T-helper 17 cell (primary cell): ENCODE data around the gene CEP57. TPM values are rescaled to one million over a fixed set of nuclear protein-coding genes. Genes with fewer than 3 reads are reported as not detected.
"Not testable (repeated sequence)": the region's sequence is repeated elsewhere in the genome, so short reads cannot be mapped to it uniquely, and the experiment has no call there.

Experiments used
- ATAC-seq: fragments of 150-1000 bp; cut with Tn5 transposase; 2 replicates; pipeline ENCODE4 v1.10.0; 2021; ENCODE audit warnings: mild to moderate bottlenecking, moderate library complexity
- DNase-seq, 3 donors: peaks; one replicate each; pipeline versions ENCODE4 v3.0.0 to v3.0.0-alpha.2; 2020 to 2021
- H3K9me3 ChIP-seq: one replicate; pipeline ENCODE4 v1.7.0; 2013; ENCODE audit warnings: low read length, mild to moderate bottlenecking; ENCODE audit not compliant: control insufficient read depth, poor library complexity, severe bottlenecking
- H3K27ac Mint-ChIP-seq: one replicate; pipeline ENCODE4 v1.8.0; 2022; ENCODE audit warnings: mild to moderate bottlenecking, moderate library complexity, mixed read lengths
- H3K27me3 Mint-ChIP-seq: one replicate; pipeline ENCODE4 v1.8.0; 2022; ENCODE audit warnings: mixed read lengths
- H3K36me3 Mint-ChIP-seq: one replicate; pipeline ENCODE4 v1.8.0; 2022; ENCODE audit warnings: low read depth, mixed read lengths
- H3K4me1 Mint-ChIP-seq: one replicate; pipeline ENCODE4 v1.8.0; 2022; ENCODE audit warnings: mild to moderate bottlenecking, mixed read lengths
- H3K4me3 Mint-ChIP-seq: one replicate; pipeline ENCODE4 v1.8.0; 2022; ENCODE audit warnings: mild to moderate bottlenecking, moderate library complexity, mixed read lengths
- total RNA-seq, 4 donors: library from RNA in 2 of 4; stranded (reverse) in 2 of 4; gene quantifications; one replicate each; pipeline ENCODE4 v1.2.3 and lab custom pipeline; 2022 to 2026

The CEP57 gene
- total RNA-seq, 2 donors from 2014 or later: 61.5 to 67.1 TPM

GRCh38 chr11:95805869-95806268, 15.6 kb downstream of the CEP57 start:
- Mint-ChIP-seq H3K36me3 (peaks cover 8% of the 10 kb centered on the region), H3K4me3 (peak overlapping the region; percentile 15), H3K4me1 (peaks cover 10% of the 10 kb centered on the region), H3K27me3 (no peaks in the 10 kb centered on the region), H3K27ac (peak overlapping the region; percentile 72)
- no peaks in the 10 kb centered on the region for H3K9me3 ChIP-seq
- ATAC-seq (peak; percentile 69), DNase-seq (no peak)

GRCh38 chr11:95806464-95806863, 16.2 kb downstream of the CEP57 start:
- not testable (repeated sequence) for H3K27me3 Mint-ChIP-seq, H3K9me3 ChIP-seq, ATAC-seq, H3K36me3 Mint-ChIP-seq, DNase-seq
- Mint-ChIP-seq H3K4me3 (peak overlapping the region; percentile 15), H3K4me1 (peaks cover 10% of the 10 kb centered on the region), H3K27ac (peak overlapping the region; percentile 72)

- H3K4me1 Mint-ChIP-seq, H3K27me3 Mint-ChIP-seq, ATAC-seq, H3K9me3 ChIP-seq, DNase-seq, H3K36me3 Mint-ChIP-seq, H3K4me3 Mint-ChIP-seq, H3K27ac Mint-ChIP-seq: not testable (repeated sequence)
Measured at GRCh38 chr11:95811052-95811451, 20.8 kb downstream of the CEP57 start.

- Mint-ChIP-seq H3K36me3 (peaks cover 2% of the 10 kb centered on the region), H3K4me3 (no peak overlapping the region), H3K4me1 (peaks cover 7% of the 10 kb centered on the region), H3K27ac (no peak overlapping the region), H3K27me3 (no peaks in the 10 kb centered on the region)
- ATAC-seq (no peak), DNase-seq (no peak)
- H3K9me3 ChIP-seq: no peaks in the 10 kb centered on the region
Measured at GRCh38 chr11:95816037-95816436, 25.7 kb downstream of the CEP57 start.

- H3K27ac Mint-ChIP-seq: no peak overlapping the region
- no peak for DNase-seq
- no peaks in the 10 kb centered on the region for H3K4me1 Mint-ChIP-seq
- H3K36me3 Mint-ChIP-seq: peaks cover 7% of the 10 kb centered on the region
- H3K4me3 Mint-ChIP-seq: no peak overlapping the region
- ATAC-seq: no peak
- no peaks in the 10 kb centered on the region for H3K27me3 Mint-ChIP-seq
- no peaks in the 10 kb centered on the region for H3K9me3 ChIP-seq
Measured at GRCh38 chr11:95821640-95822039, 31.3 kb downstream of the CEP57 start.

- Mint-ChIP-seq H3K4me1 (peaks cover 3% of the 10 kb centered on the region), H3K36me3 (peaks cover 7% of the 10 kb centered on the region), H3K27me3 (no peaks in the 10 kb centered on the region), H3K27ac (peak overlapping the region; percentile 11), H3K4me3 (no peak overlapping the region)
- ATAC-seq (no peak), DNase-seq (no peak)
- no peaks in the 10 kb centered on the region for H3K9me3 ChIP-seq
Measured at GRCh38 chr11:95827696-95828095, 37.4 kb downstream of the CEP57 start.

GRCh38 chr11:95829580-95830259, 39.4 kb downstream of the CEP57 start:
- Mint-ChIP-seq H3K36me3 (peaks cover 10% of the 10 kb centered on the region), H3K27me3 (no peaks in the 10 kb centered on the region), H3K27ac (peak overlapping the region; percentile 83), H3K4me1 (peaks cover 6% of the 10 kb centered on the region), H3K4me3 (no peak overlapping the region)
- DNase-seq: no peak
- H3K9me3 ChIP-seq: no peaks in the 10 kb centered on the region
- ATAC-seq: no peak

GRCh38 chr11:95831198-95831883, 41.0 kb downstream of the CEP57 start:
- Mint-ChIP-seq H3K27ac (no peak overlapping the region), H3K4me3 (no peak overlapping the region), H3K36me3 (peaks cover 8% of the 10 kb centered on the region), H3K27me3 (no peaks in the 10 kb centered on the region), H3K4me1 (peaks cover 9% of the 10 kb centered on the region)
- ATAC-seq (no peak), DNase-seq (no peak)
- H3K9me3 ChIP-seq: no peaks in the 10 kb centered on the region

- no peaks in the 10 kb centered on the region for H3K9me3 ChIP-seq
- peak overlapping the region; percentile 51 for H3K27ac Mint-ChIP-seq
- peaks cover 8% of the 10 kb centered on the region for H3K36me3 Mint-ChIP-seq
- no peaks in the 10 kb centered on the region for H3K27me3 Mint-ChIP-seq
- H3K4me1 Mint-ChIP-seq: peaks cover 9% of the 10 kb centered on the region
- no peak overlapping the region for H3K4me3 Mint-ChIP-seq
- ATAC-seq (no peak), DNase-seq (no peak)
Measured at GRCh38 chr11:95832763-95833162, 42.5 kb downstream of the CEP57 start.

GRCh38 chr11:95833378-95833777, 43.1 kb downstream of the CEP57 start:
- ATAC-seq (no peak), DNase-seq (no peak)
- peaks cover 8% of the 10 kb centered on the region for H3K36me3 Mint-ChIP-seq
- peaks cover 9% of the 10 kb centered on the region for H3K4me1 Mint-ChIP-seq
- H3K27me3 Mint-ChIP-seq: no peaks in the 10 kb centered on the region
- peak overlapping the region; percentile 4 for H3K27ac Mint-ChIP-seq
- H3K9me3 ChIP-seq: no peaks in the 10 kb centered on the region
- no peak overlapping the region for H3K4me3 Mint-ChIP-seq

- Mint-ChIP-seq H3K27me3 (no peaks in the 10 kb centered on the region), H3K4me1 (peaks cover 6% of the 10 kb centered on the region), H3K27ac (no peak overlapping the region), H3K4me3 (no peak overlapping the region), H3K36me3 (peaks cover 5% of the 10 kb centered on the region)
- no peak for ATAC-seq
- no peaks in the 10 kb centered on the region for H3K9me3 ChIP-seq
- no peak for DNase-seq
Measured at GRCh38 chr11:95835351-95835750, 45.1 kb downstream of the CEP57 start.

GRCh38 chr11:95835768-95836488, 45.6 kb downstream of the CEP57 start:
- Mint-ChIP-seq H3K27ac (no peak overlapping the region), H3K27me3 (no peaks in the 10 kb centered on the region), H3K4me3 (no peak overlapping the region), H3K4me1 (peaks cover 6% of the 10 kb centered on the region), H3K36me3 (peaks cover 3% of the 10 kb centered on the region)
- peak in 2 of 3 donors; percentile 28 to 29 for DNase-seq
- peak; percentile 96 for ATAC-seq
- H3K9me3 ChIP-seq: no peaks in the 10 kb centered on the region

GRCh38 chr11:95845167-95845566, 54.9 kb downstream of the CEP57 start:
- Mint-ChIP-seq H3K4me3 (no peak overlapping the region), H3K4me1 (peaks cover 3% of the 10 kb centered on the region), H3K27ac (no peak overlapping the region), H3K27me3 (no peaks in the 10 kb centered on the region), H3K36me3 (peaks cover 2% of the 10 kb centered on the region)
- H3K9me3 ChIP-seq: no peaks in the 10 kb centered on the region
- DNase-seq: no peak
- ATAC-seq: no peak
